Activated effector memory CD4-positive, alpha-beta T cell treated with Interleukin-2 at 50 U/mL for 16 hours (primary cell): ENCODE data around the gene RGPD5.
"Not testable (repeated sequence)": the region's sequence is repeated elsewhere in the genome, so short reads cannot be mapped to it uniquely, and the experiment has no call there.

Source experiments
- DNase-seq: peaks from one replicate; pipeline ENCODE4 v3.0.0-alpha.2; 2020

Gene RGPD5

DNA sequence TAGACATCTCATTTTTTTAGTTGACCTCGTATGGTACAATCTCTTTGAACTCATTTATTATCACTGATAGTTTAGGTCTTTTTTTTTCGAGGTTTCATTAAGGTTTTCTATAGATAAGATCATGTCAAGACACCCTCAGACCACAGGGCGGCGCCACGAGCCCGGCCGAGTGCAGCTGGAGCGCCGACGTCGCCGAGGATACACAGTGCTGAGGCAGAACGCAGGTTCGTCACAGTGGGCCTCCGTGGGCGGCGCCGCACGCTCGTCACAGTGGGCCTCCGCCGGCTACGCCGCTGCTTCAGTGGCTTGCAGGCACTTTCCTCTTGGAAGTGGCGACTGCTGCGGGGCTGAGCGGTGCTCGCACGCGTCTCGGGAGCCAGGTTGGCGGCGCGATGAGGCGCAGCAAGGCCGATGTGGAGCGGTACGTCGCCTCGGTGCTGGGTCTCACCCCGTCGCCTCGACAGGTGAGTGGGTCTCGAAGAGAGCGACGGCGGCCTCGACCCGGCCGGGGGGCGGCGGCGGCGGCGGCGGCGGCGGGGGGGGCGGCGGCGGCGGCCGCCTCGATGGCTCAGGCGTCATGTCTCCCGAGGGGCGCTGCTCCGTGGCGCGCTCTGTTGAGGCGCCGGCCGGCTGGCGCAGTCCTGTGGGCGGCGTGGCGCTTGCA lies at the start of gene RGPD5:
TSS of gene RGPD5 (plus strand) at position 232 of the 664 bp plus-strand sequence. CDS start at position 393, 161 bp downstream.
- not testable (repeated sequence) for DNase-seq

DNA sequence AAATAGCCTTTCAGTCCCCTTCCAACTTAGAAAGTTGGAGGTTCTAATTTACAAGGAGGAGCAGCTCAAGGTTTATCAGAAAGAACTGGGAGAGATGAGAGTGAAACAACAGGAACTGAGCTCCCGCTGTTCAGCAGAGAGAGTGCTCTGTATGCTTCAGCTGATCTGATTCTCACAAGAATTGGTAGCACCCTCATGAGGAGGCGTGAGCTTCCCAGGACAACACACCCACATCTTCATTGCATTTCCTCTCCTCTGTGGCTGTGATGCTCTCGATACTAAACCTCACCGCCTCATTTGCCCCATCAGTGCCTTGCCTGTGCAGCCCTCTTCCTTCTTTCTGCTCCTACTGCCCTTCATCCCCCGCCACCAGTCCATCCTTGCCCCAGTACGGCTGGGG lies 42.5 kb upstream of the RGPD5 start:
- DNase-seq = not testable (repeated sequence)

DNA sequence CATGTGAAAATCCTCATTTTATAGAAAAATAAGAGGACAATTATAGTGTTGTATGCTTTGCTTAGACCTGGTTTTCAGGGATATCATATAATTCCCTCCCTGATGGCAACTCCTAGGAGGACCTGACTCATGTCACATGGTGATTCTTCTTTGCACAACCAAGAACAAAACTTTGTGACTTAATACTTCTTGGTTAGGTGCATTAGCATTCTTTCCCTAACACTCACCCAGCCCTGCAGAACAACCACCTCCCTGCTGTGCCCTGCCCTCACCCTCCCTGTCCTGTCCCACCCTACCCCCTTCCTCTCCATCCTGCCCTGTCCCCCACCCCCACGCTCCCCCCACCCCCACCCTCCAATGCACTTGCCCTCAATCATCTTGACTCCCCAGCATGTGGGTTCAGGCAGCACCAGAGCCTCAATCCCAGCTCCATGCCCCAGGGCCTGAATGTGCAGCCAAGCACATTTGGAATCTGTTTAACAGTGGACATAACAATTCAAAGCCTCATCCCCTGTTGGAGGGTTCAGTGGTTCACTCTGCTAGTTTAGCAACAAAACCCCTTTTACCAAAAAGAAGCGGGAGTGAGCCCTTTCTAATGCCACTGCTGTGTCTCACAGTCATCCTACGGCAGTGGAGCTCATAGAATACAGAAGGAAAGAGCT lies 36.8 kb upstream of the RGPD5 start:
- not testable (repeated sequence) for DNase-seq

DNA sequence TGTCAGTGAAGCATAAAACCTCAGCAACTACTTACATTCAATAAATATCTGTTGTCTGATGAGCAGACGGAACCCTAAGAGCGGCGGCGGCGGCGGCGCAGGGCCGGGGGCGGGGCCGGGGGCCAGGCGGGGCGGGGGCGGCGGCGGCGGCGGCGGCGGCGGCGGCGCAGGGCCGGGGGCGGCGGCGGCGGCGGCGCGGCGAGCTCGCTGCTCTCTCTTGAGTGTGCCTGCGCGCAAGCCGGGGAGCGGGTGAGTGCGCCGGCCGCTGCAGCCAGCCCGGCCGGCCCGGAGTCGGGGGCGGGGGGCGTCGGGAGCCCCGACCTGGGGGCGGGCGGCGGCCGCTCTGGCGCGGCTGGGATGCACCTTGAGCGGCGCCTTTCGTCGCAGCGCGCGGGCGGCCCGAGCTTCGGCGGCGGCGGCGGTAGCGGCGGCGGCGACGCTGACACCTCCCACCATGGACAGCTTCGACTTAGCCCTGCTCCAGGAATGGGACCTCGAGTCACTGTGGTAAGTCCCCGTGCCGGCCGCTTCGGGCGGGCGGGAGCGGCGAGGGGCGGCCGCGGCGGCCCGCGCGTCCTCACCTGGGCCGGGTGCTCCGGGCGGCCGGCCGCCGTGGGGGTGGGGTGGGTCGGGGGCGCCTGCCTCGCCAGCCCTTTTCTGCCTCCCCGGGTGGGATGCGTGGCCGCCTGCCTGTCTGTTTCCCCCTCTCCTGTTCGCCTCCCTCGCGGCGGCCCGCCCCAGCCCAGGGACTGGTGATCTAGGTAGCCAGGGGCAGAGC lies 33.7 kb upstream of the RGPD5 start:
- not testable (repeated sequence) for DNase-seq

DNA sequence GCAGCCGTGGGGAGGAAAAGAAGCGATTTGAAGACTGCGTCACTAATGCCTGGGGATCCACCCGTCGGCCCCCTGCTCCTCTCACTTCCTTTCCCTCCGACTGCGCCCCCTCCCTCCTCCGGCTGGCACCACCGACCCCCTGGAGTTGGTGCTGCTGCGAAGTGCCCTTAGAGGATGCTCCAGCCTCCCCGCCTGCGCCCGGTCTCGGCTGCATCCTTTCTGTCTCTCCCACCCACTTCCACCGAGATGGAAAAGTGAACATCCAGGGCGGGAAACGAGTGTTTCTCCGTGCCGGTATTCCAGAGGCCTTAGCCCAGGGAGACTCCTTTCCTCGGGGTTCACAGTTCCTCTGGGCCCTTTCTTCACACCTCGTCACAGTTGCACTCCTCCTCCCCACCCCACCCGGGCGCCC lies 33.1 kb upstream of the RGPD5 start:
- DNase-seq = not testable (repeated sequence)

DNA sequence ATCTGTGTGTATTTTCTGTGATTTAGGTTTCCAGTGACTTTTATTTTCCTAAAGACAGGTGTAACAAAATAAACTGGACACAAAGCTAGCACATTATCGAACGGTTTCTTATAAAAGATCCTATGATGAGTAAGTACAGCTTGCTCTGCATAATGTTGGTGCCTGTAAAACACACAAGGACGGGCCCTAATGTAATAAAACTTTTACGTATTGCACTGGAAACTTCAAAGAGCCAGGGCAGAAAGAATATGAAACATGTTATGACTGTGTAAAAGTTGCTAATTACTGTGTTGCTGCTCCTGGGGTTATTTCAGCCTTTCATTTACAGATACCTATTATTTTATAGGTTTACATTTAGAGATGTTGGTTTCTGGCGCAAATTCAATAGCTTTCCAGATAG lies 32.1 kb upstream of the RGPD5 start:
- DNase-seq = not testable (repeated sequence)

DNA sequence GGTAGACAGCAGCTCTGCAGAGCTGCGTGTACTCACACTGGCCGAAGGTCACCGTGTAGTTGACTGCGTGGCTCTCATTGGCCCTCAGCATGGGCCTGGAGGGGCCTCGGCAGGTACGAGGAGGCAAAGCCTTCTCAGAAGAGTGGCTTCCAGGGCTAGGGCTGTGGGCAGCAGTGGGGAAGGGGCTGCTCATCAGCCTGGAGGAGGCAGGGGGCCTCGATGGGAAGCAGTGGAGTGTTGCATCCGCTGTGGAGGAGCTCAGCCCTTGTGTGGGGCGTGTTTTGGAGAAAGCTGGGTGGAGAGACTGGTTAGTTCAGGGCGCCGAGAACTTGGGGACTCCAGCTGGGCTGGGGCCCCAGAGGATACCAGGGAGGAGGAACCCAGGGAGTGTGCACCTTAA lies 28.0 kb upstream of the RGPD5 start:
- not testable (repeated sequence) for DNase-seq

DNA sequence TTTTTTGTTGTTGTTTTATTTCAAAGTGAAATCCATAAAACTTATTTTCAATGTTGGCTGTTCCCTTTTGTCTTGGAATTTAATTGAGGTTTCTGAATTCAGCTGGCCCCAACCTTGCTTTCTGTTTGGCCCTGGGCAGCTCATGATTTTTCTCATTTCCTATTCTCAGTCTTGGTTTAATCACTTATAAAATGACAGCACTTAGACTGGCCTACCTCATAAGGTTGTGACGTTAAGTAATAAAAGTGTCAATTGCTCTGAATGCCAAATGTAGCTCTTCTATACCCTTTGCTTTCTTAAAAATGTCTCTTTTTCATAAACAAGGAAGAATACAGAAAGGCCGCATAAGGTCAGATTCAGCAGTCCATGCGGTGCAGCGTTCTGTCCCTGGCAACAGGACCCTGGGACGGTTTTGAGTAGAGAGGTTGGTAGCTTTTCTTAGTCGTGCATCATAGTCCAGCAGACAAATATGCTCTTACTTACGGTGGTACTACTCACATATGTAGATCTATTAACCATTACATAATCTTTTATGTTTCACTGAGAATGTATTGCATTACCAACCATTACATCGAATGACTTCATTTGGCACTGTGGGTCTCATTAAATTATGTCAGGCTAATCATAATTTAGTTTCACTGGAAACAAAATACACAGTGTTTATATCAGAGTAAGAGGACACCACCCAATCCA lies 27.1 kb upstream of the RGPD5 start:
- not testable (repeated sequence) for DNase-seq

DNA sequence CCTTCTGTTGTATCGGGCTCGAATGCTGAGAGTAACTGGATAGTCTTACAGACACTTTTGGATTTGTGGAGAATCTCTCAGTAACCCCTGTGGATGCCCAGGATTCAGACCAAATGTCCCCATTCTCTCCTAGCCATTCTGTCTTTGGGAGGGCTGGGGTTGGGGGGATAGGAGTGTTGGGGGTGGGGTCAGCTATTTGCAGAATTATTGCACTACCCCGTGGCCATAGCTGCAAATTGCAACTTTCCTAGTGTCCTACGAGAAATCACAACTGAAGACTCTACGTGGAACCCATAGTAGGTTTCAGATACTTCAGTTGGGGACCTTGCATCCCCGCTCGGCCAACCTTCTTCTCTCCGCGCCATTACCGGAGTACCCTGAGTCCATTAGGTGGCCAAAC lies 25.2 kb upstream of the RGPD5 start:
- not testable (repeated sequence) for DNase-seq

DNA sequence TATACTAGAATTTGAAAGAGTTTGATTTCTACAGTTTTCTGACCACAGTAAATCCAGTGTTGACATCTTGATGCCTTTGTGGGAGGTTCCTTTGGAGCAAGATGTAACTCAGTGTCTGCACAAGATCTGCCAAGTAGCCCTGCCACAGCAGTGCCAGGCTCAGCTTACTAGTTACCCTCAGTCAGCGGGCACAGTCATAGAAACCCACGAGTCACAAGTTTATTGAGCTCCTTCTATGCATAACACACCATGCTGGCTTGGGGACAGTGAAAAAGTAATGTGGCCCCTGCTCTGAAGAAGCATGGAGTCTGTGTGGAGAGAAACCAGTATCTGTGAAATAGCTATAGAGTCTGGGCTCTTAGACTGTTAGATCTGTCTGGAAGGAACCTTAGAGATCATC lies 15.0 kb upstream of the RGPD5 start:
- DNase-seq = not testable (repeated sequence)

DNA sequence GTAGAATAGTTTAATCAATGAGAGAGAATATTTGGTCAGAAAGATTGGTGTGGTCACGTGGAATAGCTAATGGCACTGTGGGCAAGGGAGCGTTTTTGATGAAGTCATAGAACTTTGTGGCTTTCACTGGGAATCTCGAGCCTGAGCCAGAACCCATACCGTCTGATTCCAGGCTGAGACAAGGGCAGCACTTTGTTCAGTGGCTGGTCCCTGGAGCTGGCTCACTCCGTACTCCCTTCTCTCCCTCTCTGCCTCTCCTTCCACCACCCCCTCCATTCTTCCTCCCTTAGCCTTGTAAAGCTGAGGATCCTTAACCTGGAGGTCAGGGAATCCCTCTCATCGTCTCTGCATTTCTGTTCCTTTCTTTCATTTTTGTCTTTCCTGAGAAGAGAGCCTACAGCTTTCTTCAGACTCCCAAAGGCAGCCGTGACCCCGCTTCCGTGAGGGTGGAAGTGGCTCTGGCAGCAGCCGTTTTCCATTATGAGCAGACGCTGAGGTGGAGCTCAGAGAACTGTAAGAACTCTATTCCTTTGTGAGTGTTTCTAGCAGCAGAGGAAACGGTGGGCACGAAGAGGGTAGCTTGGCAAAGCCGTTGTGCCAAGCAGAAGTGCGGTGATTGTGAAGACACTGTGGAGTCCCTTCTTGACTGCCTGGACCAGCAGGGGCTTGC lies 12.8 kb upstream of the RGPD5 start:
- DNase-seq = not testable (repeated sequence)

DNA sequence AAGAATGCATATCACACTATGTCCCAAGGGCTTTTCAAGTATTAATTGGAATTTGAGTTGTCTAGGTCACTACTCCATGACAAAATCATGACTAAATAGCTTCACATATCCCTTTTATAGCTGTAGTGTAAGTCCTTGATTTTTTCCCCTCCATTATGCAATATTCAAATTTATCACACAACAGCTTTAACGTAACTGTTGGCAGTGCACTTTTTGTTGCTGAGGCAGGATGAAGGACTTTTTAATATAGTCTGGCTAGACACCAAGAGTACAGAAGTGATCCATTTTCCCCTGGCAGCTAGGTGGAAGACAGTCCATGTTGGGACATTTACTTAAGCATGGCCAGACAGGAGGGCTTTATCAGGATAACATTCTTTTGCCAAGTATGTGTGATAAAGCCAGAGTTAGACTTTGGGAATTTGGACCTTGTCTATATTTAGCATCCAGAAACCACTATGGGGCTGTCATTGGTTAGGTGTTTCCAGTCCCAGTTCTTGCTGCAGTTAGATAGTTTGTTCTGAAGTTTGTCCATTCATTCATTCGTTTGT lies 11.6 kb upstream of the RGPD5 start:
- DNase-seq = not testable (repeated sequence)

DNA sequence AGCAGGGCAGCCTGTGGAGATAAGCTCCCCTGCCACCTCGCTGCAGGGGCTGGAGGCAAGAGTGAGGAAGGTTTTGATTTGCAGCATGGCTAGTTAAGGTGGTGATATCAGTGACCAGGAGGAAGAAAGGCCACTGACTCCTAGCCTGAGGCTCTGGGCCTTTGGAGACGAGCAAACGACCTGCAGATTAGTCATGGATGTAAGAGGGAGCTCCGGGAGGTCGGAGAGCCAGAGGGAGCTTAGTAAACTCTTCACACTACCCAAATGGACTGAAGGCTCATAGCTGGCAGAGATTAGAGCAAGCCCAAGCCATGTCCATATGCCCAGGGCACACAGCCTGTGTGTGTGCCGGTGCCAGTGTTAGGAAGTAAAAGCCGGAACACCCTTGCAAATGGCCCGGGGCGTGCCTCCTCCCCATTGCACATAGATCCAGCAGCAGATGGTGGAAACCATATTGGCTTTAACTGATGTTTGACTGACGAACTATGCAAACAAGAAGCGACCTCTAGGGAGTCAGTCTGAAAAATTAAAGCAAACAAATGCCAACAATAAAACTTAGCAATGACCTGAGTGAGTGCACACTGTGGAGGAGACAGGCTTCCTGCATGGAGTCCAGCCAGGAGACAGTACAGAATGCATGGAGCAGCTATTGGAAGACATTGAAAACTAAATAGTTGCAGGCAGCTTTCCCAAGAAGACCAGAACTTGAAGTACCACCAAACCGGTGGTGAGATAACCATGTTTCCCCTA lies 2.4 kb upstream of the RGPD5 start:
- not testable (repeated sequence) for DNase-seq

DNA sequence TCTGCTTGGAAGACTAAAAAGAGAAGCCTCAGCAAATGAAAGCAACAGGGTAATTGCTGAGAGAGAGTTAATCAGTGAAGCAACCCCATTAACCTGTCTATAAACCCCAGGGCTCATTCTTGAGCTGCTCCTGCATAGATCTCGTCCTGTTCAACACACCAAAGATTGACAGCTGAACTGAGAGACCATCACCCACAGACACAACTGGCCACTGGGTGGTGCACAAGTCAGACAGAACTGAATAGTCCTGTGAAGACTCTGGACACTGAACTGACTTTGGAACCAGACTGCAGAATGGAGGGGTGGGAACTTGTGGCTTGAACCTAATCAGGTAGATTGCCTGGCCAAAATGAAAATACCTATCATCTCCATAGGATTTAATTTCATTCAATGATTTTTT lies 1.4 kb upstream of the RGPD5 start:
- not testable (repeated sequence) for DNase-seq

DNA sequence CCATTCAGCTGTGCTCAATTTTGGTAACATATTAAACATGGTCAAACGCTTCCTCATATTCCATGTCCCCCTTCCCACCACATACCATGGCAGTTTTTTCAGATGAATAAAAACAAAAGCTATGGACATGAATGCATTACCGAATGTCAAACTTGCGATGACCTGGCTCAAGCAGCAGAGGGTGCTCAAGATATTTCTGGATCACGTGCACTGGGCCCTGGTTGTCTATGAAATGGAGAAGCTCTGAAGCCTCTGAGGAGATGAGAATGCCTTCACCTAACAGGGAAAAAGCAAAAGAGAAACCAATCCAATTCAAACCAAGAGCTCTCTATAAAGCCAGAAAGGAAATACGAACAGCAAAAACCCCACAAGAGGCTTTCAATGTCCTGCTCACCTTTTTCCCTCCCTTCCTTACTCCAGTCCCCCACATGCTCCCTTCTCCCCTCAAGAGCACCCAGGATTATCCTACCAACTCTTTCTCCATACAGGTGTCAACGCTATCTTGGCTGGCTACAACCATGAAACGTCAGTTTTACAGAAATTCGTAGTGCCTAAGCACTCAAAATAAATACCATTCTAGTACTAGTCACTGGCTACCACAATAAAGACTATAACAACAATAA lies 77.1 kb downstream of the RGPD5 start:
- DNase-seq = not testable (repeated sequence)

DNA sequence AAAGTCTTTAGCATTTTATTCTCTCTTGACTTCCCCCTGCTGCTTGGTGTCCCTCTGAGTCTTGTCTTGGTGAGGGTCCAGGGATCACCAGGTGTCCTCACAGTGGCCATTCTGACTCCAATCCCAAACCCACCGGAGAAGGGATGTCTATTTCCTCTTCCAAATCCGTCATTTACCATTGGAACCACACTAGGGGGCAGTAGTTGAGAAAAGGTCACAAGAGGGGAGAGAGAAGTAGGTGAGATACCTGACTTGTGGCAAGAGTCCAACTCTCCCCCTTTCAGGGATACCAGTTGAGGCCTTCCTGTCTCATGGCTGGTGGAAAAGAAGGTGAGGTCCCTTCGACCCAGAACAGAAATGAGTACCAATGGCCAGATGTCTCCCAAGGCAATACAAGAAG lies 82.5 kb downstream of the RGPD5 start:
- not testable (repeated sequence) for DNase-seq

DNA sequence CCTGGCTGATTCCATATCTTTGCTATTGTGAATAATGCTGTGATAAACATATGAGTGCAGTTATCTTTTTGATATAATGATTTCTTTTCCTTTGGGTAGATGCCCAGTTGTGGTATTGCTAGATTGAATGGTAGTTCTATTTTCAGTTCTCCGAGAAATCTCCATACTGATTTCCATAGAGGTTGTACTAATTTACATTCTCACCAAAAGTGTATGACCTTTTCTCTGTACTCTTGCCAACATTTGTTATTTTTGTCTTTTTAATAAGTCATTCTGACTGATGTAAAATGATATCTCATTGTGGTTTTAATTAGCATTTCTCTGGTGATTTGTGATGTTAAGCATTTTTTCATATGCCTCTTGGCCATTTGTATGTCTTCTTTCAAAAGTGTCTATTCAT lies 88.0 kb downstream of the RGPD5 start:
- DNase-seq = not testable (repeated sequence)

DNA sequence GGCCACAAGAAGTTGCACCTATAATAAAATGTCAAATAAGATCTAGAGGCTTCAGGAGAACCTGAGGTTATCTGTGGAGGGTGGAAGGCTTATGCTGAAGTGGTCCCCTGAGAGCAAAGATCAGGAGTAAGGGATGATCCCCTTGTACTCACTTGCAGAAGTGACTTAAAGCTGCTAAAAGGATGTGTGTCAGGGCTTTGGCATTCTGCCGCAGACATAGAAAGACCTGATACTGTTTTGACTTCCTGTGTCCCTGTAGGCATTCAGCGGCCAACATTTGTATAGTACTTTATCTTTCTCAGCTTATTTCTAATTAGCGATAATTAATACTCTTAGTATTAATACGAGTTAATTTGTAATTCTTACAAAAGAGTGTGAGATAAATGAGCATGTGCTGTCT lies 94.3 kb downstream of the RGPD5 start:
- not testable (repeated sequence) for DNase-seq

DNA sequence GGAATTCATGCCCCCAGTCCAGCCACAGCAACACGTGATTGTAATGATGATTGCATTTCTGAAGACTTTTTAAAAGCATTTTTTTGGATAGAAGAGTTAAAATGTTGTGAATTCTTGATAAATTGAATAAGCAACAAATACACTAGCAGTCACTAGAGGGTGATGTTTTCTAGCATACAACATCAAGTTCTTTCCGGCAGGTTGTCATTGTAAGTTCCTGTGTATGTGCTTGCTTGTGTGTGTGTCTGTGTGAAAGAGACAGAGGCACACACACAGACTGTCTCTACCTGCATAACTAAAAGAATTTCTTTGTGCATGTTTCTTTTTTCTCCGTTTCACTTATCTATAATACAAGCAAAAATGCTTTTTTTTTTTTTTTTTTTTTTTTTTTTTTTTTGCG lies 95.8 kb downstream of the RGPD5 start:
- not testable (repeated sequence) for DNase-seq

DNA sequence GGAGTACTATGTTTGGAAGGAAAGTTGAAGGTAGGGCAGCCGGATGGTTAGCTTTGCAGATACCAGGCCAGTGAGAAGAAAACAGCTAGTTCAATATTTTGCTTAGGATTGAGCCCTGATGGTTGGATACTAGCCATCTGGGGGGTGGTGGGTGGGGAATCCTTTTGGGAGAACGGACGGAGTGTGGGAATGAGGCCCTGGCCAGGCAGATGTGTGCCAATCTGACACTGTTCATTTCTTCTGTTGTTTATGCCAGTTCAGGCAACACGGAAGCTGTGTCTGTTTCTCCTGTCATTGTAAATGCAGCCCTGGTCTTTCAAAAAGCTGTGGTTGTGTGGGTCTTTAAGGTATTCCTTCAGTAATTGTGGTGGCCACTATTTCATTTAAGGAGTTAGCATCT lies 96.9 kb downstream of the RGPD5 start:
- not testable (repeated sequence) for DNase-seq

DNA sequence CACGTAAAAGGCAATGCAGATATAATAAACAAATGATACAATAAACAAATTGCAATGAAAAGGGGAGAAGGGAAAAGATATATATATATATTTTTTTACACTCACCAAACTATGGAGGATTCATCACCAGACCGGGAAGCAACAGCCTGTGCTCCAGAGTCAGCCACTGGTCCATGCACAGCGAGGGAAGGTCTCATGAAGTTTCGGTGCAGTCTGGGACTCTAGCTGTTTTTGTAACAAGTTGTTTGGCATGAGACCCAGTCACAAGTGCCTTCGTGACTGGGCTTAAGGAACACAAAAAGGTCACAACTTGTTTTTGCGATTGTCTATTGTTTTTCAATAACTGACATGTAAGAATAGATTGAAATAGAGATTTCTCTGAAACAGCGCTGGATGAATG lies 99.6 kb downstream of the RGPD5 start:
- not testable (repeated sequence) for DNase-seq
